ENCODE measurements around the gene KRTAP10-7.
"Not testable (repeated sequence)": the region's sequence is repeated elsewhere in the genome, so short reads cannot be mapped to it uniquely, and the experiment has no call there.

KRTAP10-7 gene

GRCh38 chr21:44600118-44600978, at the start of gene KRTAP10-7:
KRTAP10-7 (plus strand) TSS chr21:44600597; CDS start chr21:44600622, 25 bp downstream.
- DNase-seq (ENCODE audit: low read depth in 1 of 2, low spot score in 1 of 2) = not testable (repeated sequence)

GRCh38 chr21:44550807-44551206, 49.6 kb upstream of the KRTAP10-7 start:
- no peak for DNase-seq (ENCODE audit: low read depth in 1 of 2, low spot score in 1 of 2)

GRCh38 chr21:44551340-44551961, 48.9 kb upstream of the KRTAP10-7 start, which contains the start of gene KRTAP10-2:
KRTAP10-2 (minus strand) TSS chr21:44551505; CDS start chr21:44551458, 47 bp downstream.
- DNase-seq (ENCODE audit: low read depth in 1 of 2, low spot score in 1 of 2) = no peak

- no peak for DNase-seq (ENCODE audit: low read depth in 1 of 2, low spot score in 1 of 2)
Observed at GRCh38 chr21:44552136-44552535, 48.3 kb upstream of the KRTAP10-7 start.

GRCh38 chr21:44552681-44553080, 47.7 kb upstream of the KRTAP10-7 start:
- no peak for DNase-seq (ENCODE audit: low read depth in 1 of 2, low spot score in 1 of 2)

GRCh38 chr21:44555200-44555875, 45.1 kb upstream of the KRTAP10-7 start:
- DNase-seq (ENCODE audit: low read depth in 1 of 2, low spot score in 1 of 2) = no peak

- DNase-seq (ENCODE audit: low read depth in 1 of 2, low spot score in 1 of 2) = no peak
Observed at GRCh38 chr21:44556879-44557278, 43.5 kb upstream of the KRTAP10-7 start.

- DNase-seq (ENCODE audit: low read depth in 1 of 2, low spot score in 1 of 2) = no peak
Observed at GRCh38 chr21:44557491-44558328, 42.7 kb upstream of the KRTAP10-7 start.

- DNase-seq (ENCODE audit: low read depth in 1 of 2, low spot score in 1 of 2) = not testable (repeated sequence)
Observed at GRCh38 chr21:44558329-44558675, 42.1 kb upstream of the KRTAP10-7 start.

GRCh38 chr21:44558695-44559094, 41.7 kb upstream of the KRTAP10-7 start, which contains the start of gene KRTAP10-3:
KRTAP10-3 (minus strand) TSS chr21:44558795; CDS start chr21:44558715, 80 bp downstream.
- DNase-seq (ENCODE audit: low read depth in 1 of 2, low spot score in 1 of 2) = no peak

GRCh38 chr21:44564099-44564498, 36.3 kb upstream of the KRTAP10-7 start:
- no peak for DNase-seq (ENCODE audit: low read depth in 1 of 2, low spot score in 1 of 2)

- DNase-seq (ENCODE audit: low read depth in 1 of 2, low spot score in 1 of 2) = no peak
Observed at GRCh38 chr21:44564886-44565598, 35.4 kb upstream of the KRTAP10-7 start.

GRCh38 chr21:44566403-44566802, 34.0 kb upstream of the KRTAP10-7 start:
- no peak for DNase-seq (ENCODE audit: low read depth in 1 of 2, low spot score in 1 of 2)

GRCh38 chr21:44567481-44568171, 32.8 kb upstream of the KRTAP10-7 start:
- no peak for DNase-seq (ENCODE audit: low read depth in 1 of 2, low spot score in 1 of 2)

- DNase-seq (ENCODE audit: low read depth in 1 of 2, low spot score in 1 of 2) = no peak
Observed at GRCh38 chr21:44568261-44568660, 32.1 kb upstream of the KRTAP10-7 start.

GRCh38 chr21:44568667-44569556, 31.5 kb upstream of the KRTAP10-7 start:
- no peak for DNase-seq (ENCODE audit: low read depth in 1 of 2, low spot score in 1 of 2)

- no peak for DNase-seq (ENCODE audit: low read depth in 1 of 2, low spot score in 1 of 2)
Observed at GRCh38 chr21:44569861-44570517, 30.4 kb upstream of the KRTAP10-7 start.

GRCh38 chr21:44571296-44571695, 29.1 kb upstream of the KRTAP10-7 start:
- no peak for DNase-seq (ENCODE audit: low read depth in 1 of 2, low spot score in 1 of 2)

Measured in stimulated activated CD4-positive, alpha-beta T cell treated with anti-CD3 and anti-CD28 coated beads, Interleukin-15, amount 100 ng/mL, for 1 hour (primary cell).